ENCODE results near the gene PNPLA6.
"Not testable (repeated sequence)": the region's sequence is repeated elsewhere in the genome, so short reads cannot be mapped to it uniquely, and the experiment has no call there.

The PNPLA6 gene

DNA sequence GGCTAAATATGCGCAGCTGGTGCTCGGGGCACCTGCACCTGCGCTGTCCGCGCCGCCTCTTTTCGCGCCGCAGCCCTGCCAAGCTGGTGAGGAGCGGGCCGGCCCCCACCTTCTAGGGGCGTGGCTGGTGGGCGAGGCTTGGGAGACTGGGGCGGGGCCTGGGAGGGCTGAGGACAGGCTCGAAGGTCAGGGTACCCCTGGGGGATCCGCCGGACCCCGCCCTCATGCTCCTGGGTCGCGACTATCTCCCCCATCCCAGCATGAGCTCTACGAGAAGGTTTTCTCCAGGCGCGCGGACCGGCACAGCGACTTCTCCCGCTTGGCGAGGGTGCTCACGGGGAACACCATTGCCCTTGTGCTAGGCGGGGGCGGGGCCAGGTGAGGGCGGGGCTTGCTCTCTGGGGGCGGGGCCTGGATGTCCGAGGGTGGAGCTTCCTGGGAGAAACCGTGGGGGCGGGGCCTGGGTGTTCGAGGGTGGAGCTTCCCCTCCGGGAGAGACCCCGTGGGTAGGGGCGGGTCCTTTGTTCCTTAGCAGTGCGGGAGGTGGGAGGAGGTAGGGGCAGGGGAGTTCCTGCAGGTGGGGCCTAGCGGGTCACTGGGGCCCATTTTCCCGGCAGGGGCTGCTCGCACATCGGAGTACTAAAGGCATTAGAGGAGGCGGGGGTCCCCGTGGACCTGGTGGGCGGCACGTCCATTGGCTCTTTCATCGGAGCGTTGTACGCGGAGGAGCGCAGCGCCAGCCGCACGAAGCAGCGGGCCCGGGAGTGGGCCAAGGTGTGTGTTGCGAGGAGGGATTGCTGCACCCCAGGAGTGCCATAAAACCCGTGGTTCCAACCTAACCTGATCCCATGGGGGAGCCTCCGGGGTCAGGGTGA lies 19.7 kb downstream of the PNPLA6 start:
- DNase-seq (ENCODE audit: low spot score): no peak

DNA sequence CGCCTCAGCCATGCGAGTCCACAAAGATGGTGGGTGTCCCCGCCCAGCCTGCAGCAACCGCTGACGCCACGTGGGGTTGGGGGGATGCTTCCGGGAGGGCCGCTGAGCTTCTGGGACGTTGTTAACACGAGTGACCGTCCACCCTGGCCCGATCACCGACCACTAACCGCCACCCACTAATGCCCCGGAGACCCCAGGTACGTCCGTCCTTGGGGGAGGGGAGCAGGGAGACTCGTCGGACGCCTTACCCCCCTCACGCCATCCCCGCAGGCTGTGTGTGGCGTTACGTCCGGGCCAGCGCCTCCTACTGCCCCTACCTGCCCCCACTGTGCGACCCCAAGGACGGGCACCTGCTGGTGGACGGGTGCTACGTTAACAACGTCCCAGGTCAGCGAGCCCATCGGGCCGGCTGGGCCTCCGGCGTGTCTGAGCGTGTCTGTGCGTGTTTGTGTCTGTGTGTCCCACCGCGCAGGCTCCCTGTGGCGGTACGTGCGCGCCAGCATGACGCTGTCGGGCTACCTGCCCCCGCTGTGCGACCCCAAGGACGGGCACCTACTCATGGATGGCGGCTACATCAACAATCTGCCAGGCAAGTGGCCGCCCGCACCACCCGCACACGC lies 21.3 kb downstream of the PNPLA6 start:
- no peak for DNase-seq (ENCODE audit: low spot score)

DNA sequence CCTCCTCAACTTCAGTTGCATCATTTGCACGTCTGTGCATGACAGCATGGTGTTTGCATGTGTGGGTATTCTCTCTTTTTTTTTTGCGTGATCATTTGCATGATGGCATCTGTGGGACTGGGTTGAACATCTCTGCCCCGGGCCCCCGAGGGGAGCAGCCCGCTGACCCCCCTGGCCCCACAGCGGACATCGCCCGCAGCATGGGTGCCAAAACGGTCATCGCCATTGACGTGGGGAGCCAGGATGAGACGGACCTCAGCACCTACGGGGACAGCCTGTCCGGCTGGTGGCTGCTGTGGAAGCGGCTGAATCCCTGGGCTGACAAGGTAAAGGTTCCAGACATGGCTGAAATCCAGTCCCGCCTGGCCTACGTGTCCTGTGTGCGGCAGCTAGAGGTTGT lies 23.1 kb downstream of the PNPLA6 start:
- DNase-seq (ENCODE audit: low spot score): no peak

DNA sequence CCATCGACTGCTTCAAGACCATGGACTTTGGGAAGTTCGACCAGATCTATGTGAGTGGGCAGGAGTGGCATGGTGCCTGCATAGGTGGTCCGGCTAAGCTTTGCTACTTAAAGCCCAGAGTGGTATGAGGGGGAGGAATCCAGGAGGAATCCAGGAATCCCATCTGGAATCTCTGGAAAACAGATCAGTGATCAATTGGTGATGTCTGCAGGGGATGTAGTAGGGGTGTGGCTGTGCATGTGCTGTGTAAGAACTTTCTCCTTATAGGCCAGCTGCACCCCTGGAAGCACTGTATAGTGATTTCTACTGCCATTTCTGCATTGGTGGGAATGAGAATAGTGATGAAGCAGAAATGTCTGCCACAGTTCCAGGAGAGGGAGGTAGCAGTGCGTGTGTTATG lies 23.6 kb downstream of the PNPLA6 start:
- DNase-seq (ENCODE audit: low spot score): no peak

DNA sequence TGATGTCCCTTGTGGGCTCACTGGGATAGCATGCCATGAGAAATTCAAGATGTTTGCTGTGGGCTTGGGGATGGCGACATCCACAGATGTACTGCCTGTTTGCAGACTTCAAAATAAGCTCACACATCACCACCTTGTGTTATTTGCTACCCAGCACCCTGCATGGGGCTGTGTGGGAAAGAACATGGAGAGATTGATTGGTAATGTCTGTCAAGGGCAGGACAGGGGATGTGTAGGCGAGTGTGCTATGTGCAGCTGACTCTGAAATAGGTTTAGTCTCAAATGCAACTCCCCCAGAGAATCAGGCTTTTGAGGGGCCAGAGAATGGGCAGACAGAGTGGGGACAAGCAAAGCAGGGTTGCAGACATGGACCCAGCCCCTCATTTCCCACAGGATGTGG lies 24.7 kb downstream of the PNPLA6 start:
- no peak for DNase-seq (ENCODE audit: low spot score)

DNA sequence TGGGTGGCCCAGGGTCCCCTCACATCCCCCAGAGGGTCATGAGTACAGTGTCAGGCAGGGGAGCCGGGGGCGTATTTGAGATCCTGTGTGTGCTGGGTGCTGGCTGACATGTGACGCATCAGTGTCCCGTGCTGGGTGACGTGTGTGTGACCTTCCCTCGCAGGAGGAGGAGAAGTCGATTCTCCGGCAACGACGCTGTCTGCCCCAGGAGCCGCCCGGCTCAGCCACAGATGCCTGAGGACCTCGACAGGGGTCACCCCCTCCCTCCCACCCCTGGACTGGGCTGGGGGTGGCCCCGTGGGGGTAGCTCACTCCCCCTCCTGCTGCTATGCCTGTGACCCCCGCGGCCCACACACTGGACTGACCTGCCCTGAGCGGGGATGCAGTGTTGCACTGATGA lies 25.8 kb downstream of the PNPLA6 start:
- DNase-seq (ENCODE audit: low spot score): no peak

DNA sequence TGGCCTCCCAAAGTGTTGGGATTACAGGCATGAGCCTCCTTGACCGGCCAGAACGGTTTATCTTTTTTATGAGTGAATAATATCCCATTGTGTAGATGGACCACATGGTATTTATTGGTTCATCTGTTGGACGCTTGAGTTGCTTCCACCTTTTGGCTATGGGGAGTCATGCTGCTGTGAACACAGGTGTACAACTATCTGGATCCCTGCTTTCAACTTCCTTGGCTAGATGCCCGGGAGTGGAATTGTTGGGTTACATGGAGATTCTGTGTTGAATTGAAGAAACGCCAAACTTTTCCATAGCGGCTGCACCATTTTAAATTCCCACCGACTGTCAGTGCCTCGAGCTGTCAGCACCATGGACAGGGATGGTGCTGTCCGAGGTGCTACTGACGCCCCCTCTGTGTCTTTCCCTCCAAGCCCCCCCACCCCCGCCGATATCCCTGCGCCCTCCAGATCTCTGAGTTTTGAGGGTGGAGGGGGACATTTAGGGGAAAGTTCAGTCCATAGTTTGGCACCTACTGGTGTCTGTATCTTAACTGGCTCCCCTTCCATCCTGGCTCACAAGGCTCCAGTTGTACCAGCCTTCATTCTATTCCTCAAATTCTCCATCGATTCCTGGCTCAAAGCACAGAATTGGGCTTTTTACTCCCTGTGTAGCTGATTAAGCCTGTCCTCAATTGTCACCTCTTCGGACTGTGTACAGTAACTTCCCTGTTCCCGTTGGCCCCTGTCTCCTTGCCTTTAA lies 27.3 kb downstream of the PNPLA6 start:
- DNase-seq (ENCODE audit: low spot score): no peak

DNA sequence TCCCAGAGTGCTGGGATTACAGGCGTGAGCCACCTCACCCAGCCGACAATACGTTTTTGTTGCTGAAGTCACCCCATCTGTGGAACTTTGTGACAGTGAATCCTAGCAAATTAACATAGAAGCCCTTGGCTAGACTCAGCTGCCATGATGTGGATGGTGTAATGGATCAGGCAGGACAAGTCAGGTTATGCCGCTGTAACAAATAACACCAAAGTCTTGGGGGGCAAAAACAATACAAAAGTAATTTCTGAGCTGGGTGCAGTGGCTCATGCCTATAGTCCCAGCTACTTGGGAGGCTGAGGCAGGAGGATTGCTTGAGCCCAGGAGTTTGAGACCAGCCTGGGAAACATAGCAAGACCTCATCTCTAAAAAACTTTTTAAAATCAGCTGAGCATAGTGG lies 29.3 kb downstream of the PNPLA6 start:
- no peak for DNase-seq (ENCODE audit: low spot score)

DNA sequence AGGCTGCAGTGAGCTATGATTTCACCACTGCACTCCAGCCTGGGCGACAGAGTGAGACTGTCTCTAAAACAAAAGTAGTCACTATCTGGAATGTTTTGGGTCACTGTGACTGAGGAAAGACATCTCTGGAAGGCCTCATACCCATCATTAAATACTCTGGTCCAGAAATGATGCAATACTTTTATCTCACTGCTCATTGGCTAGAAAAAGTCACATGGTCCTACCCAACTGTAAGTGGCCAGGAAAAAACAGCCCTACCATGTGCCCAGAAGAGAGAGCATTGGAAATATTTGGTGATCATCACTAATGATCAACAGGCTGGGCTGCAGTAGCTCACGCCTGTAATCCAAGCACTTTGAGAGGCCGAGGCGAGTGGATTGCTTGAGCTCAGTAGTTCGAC lies 29.8 kb downstream of the PNPLA6 start:
- DNase-seq (ENCODE audit: low spot score): no peak

DNA sequence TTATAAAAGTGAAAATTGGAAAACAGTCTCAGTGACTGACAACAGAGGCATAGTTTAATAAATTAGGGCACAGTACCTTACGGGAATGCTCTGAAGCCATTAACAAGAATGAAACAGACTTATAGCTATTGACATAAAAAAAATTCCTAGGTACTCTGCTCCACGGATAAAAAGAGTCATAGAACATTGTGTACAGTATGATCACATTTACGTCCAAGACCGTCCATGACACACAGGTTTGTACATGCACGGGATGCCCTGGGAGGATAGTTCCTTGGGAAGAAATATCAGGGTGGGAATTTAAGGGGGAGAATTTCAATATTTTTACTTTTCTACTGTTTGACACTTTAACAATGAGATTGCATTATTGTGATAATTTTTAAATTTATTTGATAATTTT lies 35.2 kb downstream of the PNPLA6 start:
- no peak for DNase-seq (ENCODE audit: low spot score)

DNA sequence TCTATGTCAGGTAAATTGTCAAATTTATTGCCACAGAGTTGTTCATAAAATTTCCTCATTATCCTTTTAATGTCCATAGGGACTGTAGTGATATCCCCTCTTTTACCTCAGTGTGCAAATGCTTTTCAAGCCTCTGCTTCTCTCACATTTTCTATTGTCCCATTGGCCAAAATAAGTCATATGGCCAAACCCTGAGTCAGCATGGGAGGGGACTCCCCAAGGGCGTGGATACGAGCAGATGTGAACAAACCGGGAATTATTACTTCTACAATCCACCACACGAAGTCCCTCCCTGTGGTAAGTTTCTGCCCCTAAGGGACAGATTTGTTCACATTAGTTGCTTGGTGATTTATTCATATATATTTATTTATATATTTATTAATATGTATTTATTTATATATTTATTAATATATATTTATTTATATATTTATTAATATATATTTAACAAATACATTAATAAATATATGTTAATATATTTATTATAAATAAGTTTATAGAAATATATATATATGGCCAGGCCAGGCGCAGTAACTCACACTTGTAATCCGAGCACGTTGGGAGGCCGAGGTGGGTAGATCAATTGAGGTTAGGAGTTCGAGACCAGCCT lies 40.0 kb downstream of the PNPLA6 start:
- DNase-seq (ENCODE audit: low spot score): no peak

DNA sequence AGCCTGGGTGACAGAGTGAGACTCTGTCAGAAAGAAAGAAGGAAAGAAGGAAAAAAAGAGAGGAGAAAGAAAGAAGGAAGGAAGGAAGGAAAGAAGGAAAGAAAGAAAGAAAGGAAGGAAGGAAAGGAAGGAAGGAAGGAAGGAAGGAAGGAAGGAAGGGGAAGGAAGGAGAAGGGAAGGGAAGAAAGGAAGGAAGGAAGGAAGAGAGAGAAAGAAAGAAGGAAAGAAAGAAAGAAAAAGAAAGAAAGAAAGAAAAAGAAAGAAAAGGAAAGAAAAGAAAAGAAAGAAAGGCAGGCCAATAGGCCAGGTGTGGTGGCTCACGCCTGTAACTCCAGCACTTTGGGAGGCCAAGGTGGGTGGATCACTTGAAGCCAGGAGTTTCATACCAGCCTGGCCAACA lies 41.9 kb downstream of the PNPLA6 start:
- not testable (repeated sequence) for DNase-seq (ENCODE audit: low spot score)

DNA sequence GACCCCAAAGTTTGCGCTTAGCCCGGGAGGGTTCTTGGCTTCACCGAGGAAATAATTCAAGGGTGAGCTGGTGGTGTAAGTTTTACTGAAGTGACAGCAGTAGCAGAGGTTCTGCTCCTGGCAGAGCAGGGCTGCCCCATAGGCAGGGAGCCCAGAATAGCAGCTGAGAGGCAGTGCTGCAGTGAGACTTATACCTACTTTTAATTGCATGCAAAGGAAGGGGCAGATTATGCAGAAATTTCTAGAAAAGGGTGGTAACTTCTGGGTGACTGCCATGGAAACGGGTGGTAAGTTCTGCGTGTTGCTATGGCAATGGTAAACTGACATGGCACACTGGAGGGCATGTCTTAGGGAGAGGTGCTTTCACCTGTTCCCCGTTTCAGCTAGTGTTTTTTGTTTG lies 42.6 kb downstream of the PNPLA6 start:
- DNase-seq (ENCODE audit: low spot score): no peak

DNA sequence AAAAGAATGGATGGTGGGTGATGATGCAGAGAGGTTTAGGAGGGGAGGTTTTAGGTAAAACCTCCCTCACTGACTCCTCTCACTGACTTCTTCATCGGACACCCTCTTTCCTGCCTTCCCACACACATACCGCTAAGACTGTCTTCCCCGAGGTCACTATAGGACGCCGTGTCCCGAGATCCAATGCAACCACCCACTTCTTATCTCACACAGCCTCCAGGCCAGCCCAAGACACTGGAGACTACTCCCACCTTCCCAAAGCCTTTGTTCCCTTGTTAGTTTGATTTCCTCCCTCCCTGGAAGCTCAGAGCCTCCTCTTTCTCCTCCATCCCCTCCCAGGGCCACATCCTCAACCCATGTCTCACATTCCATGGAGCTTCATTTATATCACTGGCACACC lies 43.7 kb downstream of the PNPLA6 start:
- DNase-seq (ENCODE audit: low spot score): no peak

DNA sequence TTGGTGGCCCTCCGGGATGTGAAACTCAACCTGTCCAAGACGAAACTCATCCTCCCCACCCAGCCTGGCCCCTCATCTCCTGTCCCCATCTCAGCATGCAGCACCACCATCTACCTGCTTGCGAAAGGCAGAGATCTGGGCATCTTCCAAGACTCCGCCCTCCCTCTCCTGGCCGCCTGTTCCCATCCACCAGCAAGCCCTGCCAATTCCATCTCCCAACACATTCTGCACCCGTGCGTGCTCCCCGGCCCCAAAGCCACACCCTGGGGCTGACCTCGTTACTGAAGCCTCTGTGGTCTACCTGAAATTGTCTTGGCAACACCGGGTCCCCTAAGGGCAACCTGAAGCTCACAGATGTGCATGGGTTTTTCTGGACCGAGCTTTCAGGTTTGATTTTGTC lies 46.9 kb downstream of the PNPLA6 start:
- no peak for DNase-seq (ENCODE audit: low spot score)

DNA sequence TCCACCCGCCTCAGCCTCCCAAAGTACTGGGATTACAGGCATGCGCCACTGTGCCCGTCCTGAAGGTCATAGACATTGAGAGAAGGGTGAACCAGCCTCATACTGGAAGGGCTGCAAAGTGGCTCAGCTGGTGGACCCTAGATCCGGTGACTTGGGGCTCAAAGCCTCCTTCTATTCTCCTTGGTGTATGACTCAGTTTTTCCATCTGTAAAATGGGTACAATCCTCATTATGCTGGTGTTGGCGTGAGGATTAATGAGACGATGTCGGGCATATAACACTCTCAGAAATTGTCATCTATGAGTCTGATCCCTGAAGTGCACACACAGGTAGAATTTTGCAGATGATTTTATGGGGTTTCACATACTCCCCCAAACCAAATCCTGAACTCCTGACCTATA lies 54.3 kb downstream of the PNPLA6 start:
- DNase-seq (ENCODE audit: low spot score): no peak

DNA sequence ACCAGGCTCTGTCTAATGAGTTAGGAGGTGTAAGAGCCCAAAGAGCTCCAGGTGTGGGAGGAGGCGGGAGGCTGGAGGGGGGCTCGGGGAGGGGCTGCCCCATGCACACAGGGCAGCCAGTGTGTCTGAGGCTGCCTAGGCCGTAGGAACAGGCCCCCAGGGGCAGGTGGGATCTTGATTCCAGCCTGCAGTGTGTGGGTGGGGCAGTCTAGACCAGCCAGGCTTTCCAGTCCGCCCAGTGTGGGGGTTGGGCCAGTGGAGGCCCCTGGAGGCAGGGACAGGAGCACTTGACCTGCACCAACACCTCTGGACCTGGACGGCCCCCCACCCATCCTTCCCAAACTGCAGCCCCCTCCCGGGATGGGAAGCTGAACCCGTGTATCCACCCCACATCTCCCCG lies 54.7 kb downstream of the PNPLA6 start:
- no peak for DNase-seq (ENCODE audit: low spot score)

DNA sequence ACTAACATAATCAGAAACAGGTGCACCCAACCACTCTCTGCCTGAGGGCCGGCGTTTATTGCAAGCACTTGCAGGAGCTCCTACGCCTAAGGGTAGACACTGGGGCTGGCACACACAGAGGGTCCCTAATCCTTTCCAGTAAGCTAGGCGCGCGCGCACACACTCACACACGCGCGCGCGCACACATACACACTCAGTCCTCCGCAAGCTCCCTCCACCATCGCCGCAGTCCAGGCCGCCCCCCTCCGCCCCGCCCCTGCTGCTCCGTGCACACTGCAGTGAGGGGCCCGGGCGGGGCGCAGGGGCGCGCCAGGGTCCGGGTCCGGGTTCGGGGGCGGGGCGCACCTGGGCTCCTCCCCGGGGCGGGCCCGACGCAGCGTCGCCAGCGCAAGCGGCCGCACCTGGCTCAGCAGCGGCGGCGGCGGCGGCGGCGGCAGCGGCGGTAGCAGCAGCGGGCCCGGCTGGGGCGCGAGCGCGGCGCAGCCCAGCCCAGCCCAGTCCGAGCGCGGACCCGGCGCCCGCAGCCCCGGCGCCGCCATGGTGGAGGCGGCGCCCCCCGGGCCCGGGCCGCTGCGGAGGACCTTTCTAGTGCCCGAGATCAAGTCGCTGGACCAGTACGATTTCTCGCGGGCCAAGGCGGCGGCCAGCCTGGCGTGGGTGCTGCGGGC lies 60.1 kb downstream of the PNPLA6 start, which contains the start of gene CAMSAP3:
TSS of gene CAMSAP3 (plus strand) at position 398 of the 668 bp plus-strand sequence. CDS start at position 538, 140 bp downstream.
- DNase-seq (ENCODE audit: low spot score): no peak

DNA sequence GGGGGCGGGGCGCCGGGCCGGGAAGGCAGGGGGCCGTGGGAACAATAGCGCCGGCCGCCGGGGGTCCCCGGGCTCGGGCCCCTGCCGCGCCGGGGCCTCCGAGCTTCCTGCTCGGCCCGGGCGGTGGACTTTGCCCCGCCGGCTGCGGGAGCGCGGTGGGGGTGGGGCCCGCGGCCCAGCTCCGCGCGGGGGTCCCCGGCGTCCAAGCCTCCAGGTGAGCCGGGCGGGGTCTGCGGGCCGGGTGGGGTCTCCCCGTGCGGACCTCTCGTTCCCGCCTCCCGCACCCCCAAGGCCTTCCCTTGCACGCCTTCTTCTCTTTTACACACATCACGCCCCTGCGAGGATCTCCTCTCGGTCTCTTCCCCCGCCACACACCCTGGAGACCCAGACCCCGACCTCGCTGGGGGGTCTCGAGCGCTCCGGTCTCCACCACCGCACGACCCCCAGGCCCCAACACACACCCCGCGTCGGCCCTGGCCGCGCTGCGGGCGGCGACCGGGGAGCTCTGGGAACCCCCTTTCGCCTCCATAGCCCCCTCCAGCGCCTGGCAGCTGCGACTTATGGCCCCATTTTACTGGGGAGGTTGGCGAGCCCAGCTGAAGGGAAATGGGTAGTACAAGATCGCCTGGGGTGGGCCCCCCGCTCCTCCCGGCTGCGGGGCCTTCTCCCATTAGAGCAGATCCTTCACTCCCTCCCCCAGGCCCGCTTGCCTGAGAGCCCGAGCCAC lies 60.9 kb downstream of the PNPLA6 start:
- DNase-seq (ENCODE audit: low spot score): no peak

DNA sequence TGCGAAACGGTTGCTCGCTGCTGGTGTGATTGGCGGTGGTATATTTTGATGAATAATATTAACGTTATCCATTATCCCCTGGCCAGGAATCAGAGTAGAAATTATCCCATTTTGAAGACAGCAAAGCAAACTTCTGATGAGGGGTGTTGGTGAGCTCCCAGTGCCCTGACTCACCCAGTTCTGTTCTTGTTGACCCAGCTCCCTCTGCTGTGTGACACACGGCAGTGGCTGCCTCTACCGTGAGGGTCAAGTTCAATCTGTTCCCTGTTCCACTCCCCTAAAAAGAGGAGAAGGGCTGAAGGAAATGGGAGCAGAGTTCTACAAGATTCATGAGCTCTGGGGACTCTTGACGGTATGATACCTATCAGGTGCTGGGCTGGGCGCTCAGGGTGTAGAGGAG lies 62.2 kb downstream of the PNPLA6 start:
- no peak for DNase-seq (ENCODE audit: low spot score)

DNA sequence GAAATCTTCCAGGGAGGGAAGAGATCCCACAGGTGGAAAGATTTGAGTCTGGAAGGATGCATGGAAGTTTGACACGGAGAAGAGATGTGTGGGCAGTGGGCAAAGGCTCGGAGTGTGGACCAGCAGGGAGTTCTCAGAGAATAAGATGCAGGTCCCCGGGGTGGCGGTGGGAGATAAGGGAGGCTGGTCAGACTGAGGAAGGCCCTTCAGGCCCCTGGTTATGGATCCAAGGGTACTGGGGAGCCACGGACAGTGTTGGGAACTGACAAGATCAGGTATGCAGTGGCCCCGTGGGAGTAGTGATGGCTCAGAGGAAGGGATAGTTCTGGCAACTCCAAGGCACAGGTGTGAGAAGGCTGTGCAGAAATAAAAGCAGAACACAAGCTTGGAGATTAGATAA lies 62.7 kb downstream of the PNPLA6 start:
- no peak for DNase-seq (ENCODE audit: low spot score)
